ENCODE data around the gene RIN2.

DNA sequence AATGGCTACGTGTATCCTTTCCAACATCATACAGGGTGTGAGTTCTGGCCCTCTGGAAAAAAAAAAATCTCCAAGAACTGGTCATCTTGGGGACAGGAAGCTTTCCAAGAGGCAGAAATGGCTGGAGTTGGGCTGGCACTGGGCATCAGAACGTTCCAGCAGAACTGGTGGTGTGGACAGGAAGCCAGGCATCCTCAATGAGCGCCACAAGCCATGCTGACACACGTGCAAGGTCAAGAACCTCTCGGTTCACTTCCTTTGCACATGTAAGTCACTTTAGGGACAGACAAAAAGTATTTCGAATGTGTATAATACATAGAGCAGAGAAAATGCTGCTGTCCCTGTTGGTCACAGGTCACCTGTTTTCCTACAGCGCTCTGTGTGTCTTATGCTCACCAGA, 27.4 kb upstream of the RIN2 start:
- TF ChIP-seq CTCF (IDR thresholded peaks at IDR 0.05; ENCODE audit: insufficient read depth, low read depth, low read length) (no peak), EZH2 (IDR thresholded peaks at IDR 0.05; ENCODE audit: insufficient read depth, low read length) (no peak)

Measured in astrocyte (in vitro differentiated cells and primary cell).